DMS53 (cell line): ENCODE data around the gene SCN3A.

Source experiments
- DNase-seq: peaks from one replicate; lab custom pipeline; 2025; lab: John Stamatoyannopoulos, UW

Gene SCN3A

DNA sequence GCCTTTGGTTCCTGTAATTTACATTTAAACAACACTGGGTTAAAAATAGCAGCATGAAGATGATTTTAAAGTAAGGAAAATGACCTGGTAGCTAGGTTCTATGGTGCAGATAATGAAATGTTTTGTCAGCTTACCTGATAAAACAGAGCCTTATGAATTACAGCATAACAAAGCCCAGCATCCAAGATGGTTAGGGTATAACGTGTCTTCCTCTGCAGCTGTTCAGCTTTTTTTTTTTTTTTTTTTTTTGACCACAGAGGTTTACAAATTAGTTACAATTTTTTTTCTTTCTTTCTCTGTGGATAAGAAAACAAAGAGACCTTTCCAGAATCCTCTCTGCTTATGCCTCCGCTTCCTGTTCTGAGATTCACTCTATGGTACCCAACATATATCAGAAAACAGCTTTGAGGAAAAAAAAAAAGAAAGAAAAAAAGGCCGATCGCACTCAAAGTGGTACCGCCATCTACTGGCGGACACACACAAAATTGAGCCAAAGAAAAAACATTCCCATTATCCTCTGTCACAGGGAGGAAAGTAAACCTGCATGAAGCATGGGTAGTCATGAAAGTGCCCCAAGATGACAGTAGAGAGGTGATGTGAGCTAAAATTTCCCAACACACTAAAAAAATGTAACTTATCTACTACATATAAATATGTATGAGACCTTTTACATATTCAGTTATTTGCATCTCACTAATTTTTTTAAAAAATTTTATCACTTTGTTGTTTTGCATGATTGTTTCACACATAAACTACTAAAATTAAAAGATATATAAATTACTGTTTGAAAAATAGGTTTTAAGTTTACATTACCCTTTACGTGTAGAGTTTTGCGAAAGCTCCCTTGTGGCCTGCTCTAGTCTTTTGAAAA is at the start of gene SCN3A:
SCN3A (minus strand) TSS at position 362 of the 871 bp plus-strand sequence. CDS start 27,656 bp downstream, outside the sequence.
- peak; percentile 97 for DNase-seq

DNA sequence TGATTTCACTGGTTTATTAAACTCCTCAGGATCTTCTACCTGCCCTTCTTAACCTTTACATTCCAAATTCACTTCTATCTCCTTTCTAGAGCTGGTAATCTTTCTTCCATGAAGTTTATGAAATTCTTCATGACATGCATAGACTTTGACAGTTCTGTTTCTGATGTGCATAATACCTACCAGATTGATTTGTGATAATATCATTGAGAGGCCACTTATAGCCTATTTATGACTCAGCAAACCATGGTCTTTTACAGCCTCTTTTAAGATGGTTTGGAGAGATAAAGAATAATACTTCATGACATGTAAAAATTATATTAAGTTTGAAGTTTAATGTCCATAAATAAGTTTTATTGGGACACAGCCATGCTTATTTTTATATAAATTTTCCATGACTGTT is 49.3 kb upstream of the SCN3A start:
- peak; percentile 55 for DNase-seq

DNA sequence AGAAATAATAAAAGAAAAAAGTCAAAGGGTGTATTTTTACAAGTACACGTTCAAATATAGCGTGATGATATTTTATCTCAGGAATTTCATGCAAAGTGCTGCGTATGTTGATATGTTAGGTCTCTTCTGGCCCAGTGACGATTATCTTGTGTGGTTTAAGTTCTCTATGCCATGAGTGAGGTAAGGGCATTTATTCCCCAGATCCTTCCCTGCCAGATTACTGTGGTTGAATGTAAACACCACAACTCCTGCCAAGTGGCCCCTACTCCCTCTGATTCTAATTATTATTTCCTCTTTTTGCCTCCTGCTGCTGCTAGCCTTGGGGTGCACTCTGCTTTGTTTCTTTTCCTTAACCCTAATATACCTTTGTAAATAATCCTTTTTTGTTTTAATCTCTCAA is 47.5 kb upstream of the SCN3A start:
- DNase-seq: peak; percentile 27

DNA sequence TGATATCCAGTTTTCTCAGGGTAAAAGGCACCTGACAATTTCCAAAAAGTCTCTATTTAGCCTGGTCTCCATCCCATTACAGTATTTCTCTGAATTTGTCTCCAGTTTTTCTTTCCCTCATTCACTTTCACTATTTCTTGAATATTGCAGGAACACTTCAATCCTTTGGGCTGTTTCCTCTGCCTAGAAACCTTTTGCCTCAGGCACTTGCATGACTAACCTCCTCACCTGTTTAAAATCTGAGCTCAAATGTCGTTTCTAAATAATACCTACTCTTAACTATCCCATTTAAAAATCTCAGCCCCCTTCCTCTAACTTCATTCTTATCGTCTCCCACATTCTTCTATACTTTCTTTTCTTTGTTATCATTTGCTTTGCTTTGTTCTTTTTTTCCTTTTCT is 44.4 kb upstream of the SCN3A start:
- no peak for DNase-seq

DNA sequence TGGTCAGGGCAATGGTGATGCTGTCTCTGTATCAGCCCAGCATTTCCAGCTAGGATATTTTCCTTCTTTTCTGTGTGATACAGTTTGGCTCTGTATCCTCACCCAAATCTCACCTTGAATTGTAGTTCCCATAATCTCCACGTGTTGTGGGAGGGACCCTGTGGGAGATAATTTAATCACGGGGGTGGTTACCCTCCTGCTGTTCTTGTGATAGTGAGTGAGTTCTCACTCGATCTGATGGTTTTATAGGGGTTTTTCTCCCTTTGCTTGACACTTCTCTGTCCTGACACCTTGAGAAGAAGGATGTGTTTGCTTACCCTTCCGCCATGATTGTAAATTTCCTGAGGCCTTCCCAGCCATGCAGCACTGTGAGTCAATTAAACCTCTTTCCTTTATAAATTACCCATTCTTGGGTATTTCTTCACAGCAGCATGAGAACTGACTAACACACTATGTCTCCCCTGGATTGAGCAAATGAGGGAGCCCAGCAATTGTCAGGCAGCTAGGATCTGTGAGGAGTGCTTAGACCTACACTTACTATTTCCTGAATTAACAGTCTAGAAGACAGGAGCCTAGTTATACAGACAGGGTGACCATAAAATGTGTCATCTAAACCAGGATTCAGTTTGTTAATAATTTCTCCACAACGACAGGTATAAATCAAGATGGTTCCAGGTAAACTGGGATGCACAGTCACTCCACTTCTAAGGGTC is 41.4 kb upstream of the SCN3A start:
- DNase-seq: no peak

DNA sequence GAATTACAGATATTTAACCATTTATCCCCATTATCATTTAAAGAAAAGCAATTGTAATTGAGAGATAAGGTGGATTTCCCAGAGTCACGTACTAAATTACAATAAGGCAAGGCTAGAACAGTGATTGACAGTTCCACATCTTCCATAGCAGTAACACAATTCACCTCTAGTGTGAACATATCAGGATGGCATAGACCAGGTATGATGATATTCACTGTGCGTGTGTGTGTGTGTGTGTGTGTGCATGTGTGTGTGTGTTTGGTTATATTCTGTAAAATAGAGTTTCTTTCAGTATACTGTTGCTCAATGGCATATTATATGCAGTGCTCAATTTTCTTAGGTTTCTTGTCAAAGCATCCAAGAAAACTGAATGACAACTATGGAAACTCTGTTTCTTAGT is 37.1 kb upstream of the SCN3A start:
- peak; percentile 61 for DNase-seq

DNA sequence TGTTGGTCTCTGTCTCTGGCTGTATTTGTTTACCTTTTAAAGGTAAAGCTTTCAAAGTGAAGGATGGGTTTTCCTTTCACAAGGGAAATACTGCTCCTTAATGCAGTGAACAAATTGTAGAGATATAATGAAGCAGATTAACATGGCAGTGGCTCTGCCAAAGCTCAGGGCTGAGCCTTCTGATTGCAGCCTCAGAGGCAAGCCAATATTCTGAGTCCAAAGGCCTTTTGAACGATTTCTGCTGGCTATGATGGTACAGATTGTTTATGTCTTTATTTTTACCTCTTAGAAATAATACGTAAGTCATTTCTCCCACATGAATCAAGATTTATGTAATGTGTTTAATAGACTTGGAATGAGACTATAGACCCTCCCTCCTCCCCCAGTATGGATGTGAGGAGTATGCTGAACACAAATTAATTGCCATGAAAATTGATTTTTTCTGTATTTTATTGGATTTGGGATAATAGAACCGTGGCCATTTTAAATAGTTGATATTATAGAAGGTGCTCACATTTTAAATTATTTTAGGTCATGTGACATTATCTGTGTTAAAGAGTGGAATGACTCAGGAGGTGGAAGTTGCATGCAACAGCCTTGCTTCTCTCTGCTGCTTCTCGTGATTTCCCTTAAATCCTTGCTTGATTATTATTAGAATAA is 36.1 kb upstream of the SCN3A start:
- DNase-seq: peak; percentile 69

DNA sequence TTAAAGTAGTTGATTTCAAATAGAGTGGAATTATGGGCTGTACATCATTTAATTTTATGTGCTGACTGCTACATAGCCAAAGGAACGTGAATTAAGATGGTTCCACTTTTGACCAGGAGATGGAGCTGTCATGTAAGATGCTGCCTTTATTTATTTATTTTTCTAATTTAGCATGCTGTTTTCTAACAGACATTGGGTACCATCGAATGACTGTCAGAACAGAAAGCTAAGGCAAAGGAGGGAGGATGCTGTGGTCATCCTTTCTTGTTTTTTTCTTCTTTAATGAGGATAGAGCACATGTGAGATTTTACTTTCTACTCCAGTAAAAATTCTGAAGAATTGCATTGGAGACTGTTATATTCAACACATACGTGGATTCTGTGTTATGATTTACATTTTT is 35.4 kb upstream of the SCN3A start, which contains the start of gene SCN2A:
SCN2A (plus strand) TSS at position 185 of the 400 bp plus-strand sequence. CDS start 56,410 bp downstream, outside the sequence.
- peak; percentile 92 for DNase-seq

DNA sequence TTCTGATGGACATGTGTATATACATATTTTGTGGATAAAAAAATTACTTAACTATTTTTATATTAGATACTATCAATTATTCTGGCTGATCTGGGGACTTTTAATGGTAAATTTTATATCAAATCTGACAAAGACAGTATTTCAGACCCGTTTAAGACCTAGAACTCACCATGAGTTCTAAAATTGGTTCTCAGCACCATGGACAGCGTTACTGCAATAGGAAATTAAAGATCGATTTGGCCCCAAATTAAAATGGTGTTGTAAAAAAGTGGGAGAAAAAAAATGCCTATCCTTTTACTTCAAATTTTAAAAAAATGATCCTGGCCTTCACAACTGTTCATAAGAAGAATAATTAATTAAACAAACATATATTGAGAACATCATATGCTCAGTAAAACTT is 34.4 kb upstream of the SCN3A start:
- DNase-seq: peak; percentile 15

DNA sequence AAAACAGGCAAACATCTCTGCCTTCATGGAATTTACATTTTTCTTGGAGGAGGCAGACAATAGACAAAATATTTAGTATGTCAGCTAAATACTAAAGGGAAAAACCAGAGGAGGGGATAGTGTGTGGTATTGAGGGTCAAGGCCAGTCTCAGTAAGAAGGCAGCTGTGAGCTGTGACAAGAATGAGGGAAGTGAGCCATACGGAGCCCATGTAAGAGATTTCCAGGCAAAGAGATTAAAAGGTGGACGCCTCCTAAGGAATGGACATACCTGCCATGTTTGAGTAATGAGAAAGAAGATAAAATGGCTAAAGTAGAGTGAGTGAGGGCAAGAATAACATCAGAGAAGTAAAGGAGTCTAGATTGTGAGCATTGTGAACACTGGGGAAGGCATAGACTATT is 33.2 kb upstream of the SCN3A start:
- DNase-seq: no peak

DNA sequence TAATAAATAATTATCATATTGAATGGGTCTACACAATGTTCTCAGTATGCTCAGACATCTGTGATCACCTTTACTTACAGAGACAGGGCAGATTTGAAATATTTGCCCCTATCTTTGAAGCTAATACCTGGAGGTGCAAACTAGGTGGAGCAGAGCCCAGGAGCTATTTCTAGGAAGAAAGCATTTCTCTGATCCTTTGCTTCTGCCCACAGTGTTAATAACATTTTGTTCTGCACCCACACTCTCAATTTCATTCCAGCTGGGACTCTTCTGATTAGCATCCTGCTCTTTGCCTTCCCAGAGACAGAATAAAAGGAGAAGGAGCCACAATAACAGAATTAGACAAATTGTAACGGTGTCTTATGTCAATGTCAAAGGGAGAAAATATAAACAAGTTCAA is 23.7 kb upstream of the SCN3A start:
- DNase-seq: no peak

DNA sequence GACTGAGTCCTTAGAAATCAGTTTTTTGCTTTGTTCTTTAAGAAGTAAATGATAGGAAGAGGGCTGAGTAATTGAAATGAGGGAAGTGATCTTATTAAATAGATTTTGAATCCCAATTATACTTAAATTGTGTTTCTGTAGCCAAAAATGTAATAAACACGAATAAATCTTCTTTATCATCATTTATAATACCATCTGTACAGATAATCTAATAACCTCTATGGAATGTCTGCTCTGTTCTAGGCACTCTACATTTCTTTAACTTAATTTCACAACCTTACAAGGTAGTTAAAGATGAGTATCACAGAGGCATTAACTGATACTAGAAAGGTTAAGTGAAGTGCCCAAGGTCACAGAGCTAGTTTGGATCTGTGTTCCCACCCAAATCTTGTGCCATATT is 21.1 kb upstream of the SCN3A start:
- DNase-seq: no peak

DNA sequence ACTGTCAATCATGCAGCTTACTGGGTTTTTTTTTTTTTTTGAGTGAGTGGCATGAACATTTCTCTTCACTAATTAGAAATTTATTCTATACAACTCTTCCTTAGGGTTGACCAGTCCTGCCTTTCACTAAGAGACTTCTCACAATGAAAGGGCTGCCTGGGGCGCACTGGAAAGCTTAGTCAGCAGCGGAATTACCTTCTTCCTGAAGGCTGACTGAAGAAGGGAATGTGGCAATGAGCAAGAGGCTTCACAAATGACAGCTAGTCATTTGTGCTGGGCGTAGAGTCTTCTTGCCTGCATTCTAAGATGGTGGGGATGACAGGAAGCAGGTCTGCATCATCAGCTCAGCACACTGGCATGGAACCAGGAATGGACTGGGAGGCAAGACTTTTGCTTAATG is 15.6 kb upstream of the SCN3A start:
- DNase-seq: no peak

DNA sequence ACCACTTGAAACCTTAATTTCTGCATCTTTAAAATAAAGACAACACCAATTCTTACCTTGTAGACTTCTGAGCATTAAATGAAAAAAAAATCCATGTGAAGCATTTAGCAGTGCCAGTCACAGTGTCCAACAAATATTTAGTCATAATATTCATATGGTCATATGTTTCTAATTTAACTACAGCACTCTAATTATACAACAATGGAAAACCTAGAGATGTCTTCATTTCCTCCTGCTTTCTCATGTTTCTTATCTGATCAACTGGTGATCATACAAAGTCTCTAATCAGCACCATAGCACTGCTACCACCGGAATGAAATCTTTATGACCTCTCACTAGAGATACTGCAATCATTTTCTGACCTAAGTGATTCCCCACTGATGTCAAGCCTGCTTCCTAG is 10.2 kb upstream of the SCN3A start:
- DNase-seq: peak; percentile 42

DNA sequence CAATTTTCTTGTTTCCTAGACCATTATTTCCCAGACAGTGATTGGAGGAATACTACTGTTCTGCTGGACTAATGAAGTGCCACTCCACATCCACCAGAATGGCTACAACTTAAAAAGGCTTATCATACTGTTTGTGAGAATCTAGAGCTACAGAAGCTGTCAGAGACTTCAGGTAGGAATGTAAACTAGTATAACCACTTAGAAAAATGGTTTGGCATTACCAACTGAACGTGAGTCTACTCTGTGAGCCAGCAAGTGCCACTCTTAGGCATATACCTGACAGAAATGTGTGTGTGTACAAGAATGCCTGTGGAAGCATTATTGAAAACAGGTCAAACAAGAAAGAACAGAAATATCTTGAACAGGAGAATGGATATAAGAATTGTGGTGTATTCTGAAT is 4.2 kb upstream of the SCN3A start:
- peak; percentile 49 for DNase-seq

DNA sequence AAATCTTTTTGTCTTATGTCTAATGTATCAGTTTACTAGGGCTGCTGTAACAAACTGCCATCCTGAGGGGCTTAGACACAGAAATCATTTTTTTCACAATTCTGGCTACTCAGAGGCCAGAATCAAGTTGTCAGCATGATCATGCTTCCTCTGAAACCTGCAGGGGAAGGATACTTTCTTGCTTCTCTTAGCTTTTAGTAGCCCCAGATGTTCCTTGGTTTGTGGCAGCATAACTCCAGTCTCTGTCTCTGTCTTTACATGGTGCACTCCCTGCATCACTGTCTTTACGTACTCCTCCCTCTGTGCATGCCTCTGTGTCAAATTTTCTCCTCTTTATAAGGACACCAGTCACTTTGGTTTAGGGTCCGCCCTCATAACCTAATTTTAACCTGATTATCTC is 2.0 kb upstream of the SCN3A start:
- DNase-seq: no peak

DNA sequence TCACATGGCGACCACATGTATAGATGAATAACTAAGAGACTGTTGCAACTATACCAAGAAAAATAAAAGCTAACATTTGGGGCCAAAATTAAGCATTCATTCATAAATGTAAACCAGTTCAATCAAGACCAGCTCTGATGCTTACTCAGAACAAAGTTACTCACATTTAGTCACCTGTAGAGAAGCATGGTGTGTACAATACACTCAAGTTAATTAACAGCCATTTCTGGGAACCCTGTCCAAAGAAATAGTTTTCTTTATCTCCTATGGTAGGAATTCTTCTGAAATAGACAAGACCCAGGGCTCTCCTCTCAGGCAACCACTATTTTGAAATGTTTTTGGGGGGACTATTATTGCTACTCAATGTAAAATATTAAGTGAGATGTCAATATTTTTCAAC is 1.6 kb downstream of the SCN3A start:
- peak; percentile 59 for DNase-seq

DNA sequence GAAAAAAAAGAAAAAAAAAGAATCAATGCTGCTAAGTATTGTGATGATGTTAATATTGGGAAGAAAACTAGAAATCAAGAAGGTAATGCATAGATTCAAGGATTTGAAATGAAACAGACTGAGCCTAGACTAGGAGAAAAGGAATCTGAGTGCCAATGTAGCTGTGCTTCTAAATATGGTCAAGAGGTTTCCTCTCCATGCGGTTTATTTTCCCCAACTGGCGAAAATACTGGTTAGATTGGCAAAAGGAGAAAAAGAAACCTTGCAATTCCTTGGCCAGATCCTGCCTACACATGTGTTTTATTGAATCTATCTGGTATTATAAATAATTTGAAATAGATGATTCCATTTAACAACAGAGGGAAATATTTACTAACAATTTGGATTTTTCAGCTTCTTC is 5.7 kb downstream of the SCN3A start:
- DNase-seq: peak; percentile 68

DNA sequence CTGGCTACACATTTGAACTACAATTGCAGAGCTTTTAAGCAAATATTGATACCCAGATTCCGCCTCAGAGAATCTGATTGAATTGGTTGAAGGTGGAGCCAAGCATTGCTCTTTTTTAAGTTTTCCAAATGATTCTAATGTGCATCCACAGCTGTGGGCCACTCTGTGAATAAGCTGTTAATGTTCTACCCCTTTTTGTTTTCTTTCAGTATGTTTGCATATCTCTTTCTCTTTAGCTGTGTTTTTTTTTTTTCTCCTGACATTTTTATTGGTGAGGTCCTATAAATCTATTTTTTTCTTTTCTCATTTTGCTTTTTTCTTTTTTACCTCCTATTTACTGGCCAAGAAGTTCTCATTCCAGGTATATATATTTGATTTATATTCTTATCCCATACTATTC is 6.5 kb downstream of the SCN3A start:
- peak; percentile 53 for DNase-seq

DNA sequence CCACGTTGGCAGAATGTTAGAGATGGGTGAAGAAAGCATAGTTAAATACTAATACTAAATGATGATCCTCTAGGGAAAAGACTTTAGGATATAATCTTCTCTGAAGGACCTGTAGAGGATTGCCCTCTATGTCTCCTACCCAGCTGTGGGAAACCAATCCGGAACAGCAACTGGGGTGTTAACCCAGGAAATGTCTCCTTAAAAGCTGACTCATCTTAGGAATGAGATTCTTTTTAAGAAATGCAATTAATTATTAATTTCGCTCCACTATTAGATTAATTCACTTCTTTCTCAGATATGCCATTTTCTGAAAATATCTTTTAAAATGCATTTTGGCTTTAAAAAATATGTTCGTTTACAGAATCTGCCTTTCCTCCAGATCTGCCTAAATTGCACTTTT is 7.4 kb downstream of the SCN3A start:
- peak; percentile 60 for DNase-seq

DNA sequence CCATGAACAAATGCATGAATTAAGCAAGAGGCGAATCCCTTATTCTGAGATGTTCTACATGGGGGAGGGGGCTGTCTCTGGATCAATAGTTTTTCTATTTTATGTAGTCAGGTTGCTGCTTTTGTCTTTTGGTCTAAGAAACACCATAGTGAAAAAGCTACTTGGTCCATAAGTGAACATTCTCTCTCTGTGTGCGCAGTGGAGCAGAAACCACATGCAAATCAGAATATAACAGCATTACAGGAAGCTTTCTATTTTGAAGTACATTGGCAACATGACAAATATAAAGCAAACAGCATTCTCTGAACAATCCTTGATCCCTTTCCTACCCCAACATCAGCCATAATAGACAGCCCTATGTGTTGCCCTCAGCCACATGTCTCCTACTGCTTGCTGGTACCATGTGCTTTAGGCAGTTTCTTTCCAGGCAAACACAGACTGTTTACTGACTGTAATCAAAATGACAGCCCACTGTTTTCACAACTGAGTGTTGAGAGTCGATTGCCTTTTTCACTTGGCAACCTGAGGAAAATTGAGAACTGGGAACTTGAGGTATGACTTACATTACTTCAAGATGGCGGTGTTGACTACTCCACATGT is 10.6 kb downstream of the SCN3A start:
- DNase-seq: peak; percentile 83

DNA sequence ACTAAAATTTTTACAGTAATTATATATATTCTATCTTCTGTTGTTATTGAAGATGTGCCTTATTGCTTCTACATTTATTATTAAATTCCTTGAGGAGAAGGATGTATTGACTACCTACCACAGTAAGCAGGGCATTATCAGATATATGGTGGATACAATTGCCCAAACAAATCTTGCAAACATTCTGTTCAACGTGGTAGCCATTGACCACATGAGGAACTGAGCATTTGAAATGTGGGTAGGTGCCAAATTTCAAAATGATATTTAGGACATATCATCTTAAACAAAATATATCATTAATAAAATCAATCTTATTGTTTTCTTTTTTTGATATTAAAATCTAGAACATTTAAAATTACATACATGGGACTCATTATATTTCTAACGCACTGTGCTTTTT is 11.1 kb downstream of the SCN3A start:
- no peak for DNase-seq
